Aorta (tissue), 5 donors: ENCODE data around the gene KCNN4. TPM values are rescaled to one million over a fixed set of nuclear protein-coding genes. Genes with fewer than 3 reads are reported as not detected.
"Not testable (repeated sequence)": the region's sequence is repeated elsewhere in the genome, so short reads cannot be mapped to it uniquely, and the experiment has no call there.

Experiments
- ATAC-seq: fragments of 200-7000 bp; cut with Tn5 transposase; one replicate; pipeline ENCODE4 v1.9.1; 2022; ENCODE audit warnings: moderate library complexity; ENCODE audit not compliant: low FRiP score
- DNase-seq, 2 donors: peaks; one replicate each; pipeline ENCODE4 v3.0.0-alpha.2; 2020
- H3K27ac ChIP-seq, 2 donors: one replicate each; pipeline ENCODE4 v1.5.1; 2013; ENCODE audit warnings: low read length in 2 of 2, mild to moderate bottlenecking in 2 of 2, moderate library complexity in 2 of 2, control low read depth in 1 of 2, inconsistent platforms in 1 of 2, low read depth in 1 of 2
- H3K27me3 ChIP-seq, 2 donors: one replicate each; pipeline ENCODE4 v1.6.1; 2013; ENCODE audit warnings: control low read depth in 1 of 2, low read length in 1 of 2, mild to moderate bottlenecking in 1 of 2, moderate library complexity in 1 of 2; ENCODE audit not compliant: insufficient read depth in 2 of 2, control insufficient read depth in 1 of 2
- H3K36me3 ChIP-seq, 2 donors: one replicate each; pipeline ENCODE4 v1.6.1; 2013; ENCODE audit warnings: control low read depth in 1 of 2, low read length in 1 of 2, mild to moderate bottlenecking in 1 of 2; ENCODE audit not compliant: insufficient read depth in 2 of 2, control insufficient read depth in 1 of 2
- H3K4me1 ChIP-seq, 2 donors: one replicate each; pipeline ENCODE4 v1.6.1; 2013; ENCODE audit warnings: low read length in 2 of 2, control low read depth in 1 of 2, mild to moderate bottlenecking in 1 of 2, moderate library complexity in 1 of 2; ENCODE audit not compliant: insufficient read depth in 2 of 2, control insufficient read depth in 1 of 2
- H3K4me3 ChIP-seq, 2 donors: one replicate each; pipeline ENCODE4 v1.5.1; 2013; ENCODE audit warnings: low read length in 2 of 2, control low read depth in 1 of 2, mild to moderate bottlenecking in 1 of 2
- H3K9me3 ChIP-seq: one replicate; pipeline ENCODE4 v1.6.1; 2013; ENCODE audit warnings: mild to moderate bottlenecking, low read length; ENCODE audit not compliant: control insufficient read depth
- WGBS, 2 donors: extraction: QIAGEN DNeasy Blood & Tissue Kit; methylation state at CpG; one replicate each; pipeline ENCODE4 v1.1.7; 2013; 5-methylcytosine and 5-hydroxymethylcytosine counted together
- intact Hi-C, 2 donors: fragments of 100-400 bp; cut with DNase I; formaldehyde crosslinking; loops; one replicate each; pipeline versions ENCODE4 v1.14.2 to v1.15.0; 2022
- polyA plus RNA-seq, 2 donors: library from polyadenylated mRNA; stranded (reverse); fragments of 200-250 nt; gene quantifications; one replicate each; pipeline ENCODE4 v1.2.3, GENCODE V29; 2013
- total RNA-seq, 2 donors: library from RNA; stranded (reverse); fragmentation: NEBNext Ultra II Directional; extraction: Animal tissue kit (Norgen Biotek cat#: 25700); gene quantifications; one replicate each; pipeline ENCODE4 v1.2.1, GENCODE V29; 2021
- donor health status: healthy with polysubstance abuse.
- donor health status: Bipolar disorder and iron deficiency.
- donor health status: DM: no; HTN: no; CAD: no.
- donor health status: DM: no; HTN: no; CAD: no.
- donor health status: DM: yes; HTN: yes; CAD: no.

The KCNN4 gene
- total and polyA plus RNA-seq, 4 donors = 1.5 to 8.6 (median 4.2) TPM

DNA sequence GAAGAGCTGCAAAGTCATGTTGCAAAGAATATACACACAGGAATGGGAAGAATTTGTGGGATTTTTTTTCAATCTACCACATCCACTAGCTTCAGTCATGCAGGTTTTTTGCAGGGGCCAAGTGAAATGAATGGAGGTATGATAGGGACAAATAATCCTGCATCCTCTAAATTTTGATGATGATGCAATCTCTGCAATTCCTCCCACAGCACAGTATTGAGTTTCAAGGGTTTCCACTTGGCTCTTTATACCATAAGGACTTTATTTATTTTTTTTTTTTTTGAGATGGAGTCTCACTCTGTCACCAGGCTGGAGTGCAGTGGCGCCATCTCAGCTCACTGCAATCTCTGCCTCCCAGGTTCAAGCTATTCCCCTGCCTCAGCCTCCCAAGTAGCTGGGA is 36.7 kb upstream of the KCNN4 start:
- H3K9me3 ChIP-seq, H3K27me3 ChIP-seq, H3K36me3 ChIP-seq, H3K4me1 ChIP-seq, DNase-seq, intact Hi-C loops, H3K27ac ChIP-seq, ATAC-seq, H3K4me3 ChIP-seq: not testable (repeated sequence)
- 55 to 87% methylated on average over 1 of the region's 1 CpG for WGBS, 2 donors

DNA sequence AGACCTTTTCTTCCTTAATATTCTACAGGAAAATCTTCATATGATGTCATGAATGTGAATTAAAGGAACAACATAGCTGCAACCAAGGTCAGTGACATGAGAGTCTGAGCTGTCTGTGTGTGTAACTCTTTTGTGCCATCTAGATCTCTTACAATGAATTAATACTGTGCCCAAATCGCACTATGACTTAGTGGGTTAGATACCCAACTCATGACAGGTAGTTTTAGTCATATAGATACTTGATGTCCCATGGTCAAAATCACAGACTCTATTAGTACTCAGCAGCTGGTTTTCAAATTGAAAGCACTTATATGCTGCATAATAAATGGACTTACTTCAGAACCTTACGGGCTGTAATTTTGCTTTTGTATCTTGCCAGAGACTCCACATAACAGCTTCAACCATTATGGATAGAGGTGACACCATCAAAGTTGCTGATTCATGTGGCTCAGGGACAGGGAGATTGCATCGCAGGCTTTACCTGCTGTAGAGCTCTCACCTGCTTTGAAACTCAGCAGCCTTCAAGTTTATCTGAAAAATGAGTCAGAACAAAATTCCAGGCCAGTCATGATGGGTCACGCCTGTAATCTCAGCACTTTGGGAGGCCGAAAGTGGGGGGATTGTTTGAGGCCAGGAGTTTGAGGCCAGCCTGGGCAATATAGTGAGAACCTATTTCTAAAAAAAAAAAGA is 34.0 kb upstream of the KCNN4 start:
- Histone ChIP-seq H3K9me3 (peaks cover 1% of the 10 kb centered on the region), H3K4me1 (no peaks in the 10 kb centered on the region), H3K27ac (no peak overlapping the region), H3K36me3 (no peaks in the 10 kb centered on the region), H3K4me3 (no peak overlapping the region), H3K27me3 (no peaks in the 10 kb centered on the region)
- ATAC-seq = no peak
- DNase-seq = no peak
- WGBS, 2 donors = 76 to 81% methylated on average over 5 of the region's 5 CpGs
- intact Hi-C loops = no loop called here

DNA sequence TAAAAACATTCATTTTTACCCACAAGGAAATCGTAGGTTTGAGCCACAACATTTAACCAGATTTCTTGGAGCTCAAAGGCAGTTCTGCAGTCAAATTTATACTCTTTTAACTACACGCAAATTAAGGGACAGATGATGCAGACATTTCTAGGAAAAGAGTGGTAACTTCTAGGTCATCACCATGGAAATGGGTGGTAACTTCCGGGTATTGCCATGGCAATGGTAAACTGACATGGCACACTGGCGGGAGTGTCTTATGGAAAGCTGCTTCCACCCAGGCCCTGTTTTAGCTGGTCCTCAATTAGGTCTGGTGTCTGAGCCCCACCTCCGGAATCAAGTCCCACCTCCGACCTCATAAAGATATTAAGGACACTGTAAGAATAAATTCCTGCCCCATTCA is 31.9 kb upstream of the KCNN4 start:
- Histone ChIP-seq H3K4me3 (no peak overlapping the region), H3K4me1 (no peaks in the 10 kb centered on the region), H3K9me3 (no peaks in the 10 kb centered on the region), H3K36me3 (no peaks in the 10 kb centered on the region), H3K27ac (no peak overlapping the region), H3K27me3 (no peaks in the 10 kb centered on the region)
- WGBS, 2 donors = 72% methylated on average over 6 of the region's 6 CpGs
- DNase-seq (no peak), ATAC-seq (no peak)
- intact Hi-C loops = no loop called here

DNA sequence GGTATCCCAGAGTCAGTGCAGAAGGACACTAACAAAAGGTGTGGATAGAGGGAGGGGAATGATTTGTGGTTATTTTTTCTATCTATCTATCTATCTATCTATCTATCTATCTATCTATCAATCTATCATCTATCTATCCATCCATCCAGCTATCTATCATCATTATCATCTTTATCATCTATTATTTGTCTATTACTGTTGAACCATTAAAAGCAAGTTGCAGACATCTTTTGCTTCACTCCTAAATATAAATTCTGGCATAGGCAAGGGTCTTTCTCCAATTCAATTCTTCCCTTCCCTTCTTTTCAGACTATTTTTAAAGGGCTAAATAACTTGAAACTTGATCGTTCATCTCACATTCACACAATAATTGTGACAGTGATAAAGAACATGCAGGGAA is 31.5 kb upstream of the KCNN4 start:
- Histone ChIP-seq H3K4me3 (no peak overlapping the region), H3K27me3 (no peaks in the 10 kb centered on the region), H3K36me3 (no peaks in the 10 kb centered on the region), H3K4me1 (no peaks in the 10 kb centered on the region), H3K9me3 (no peaks in the 10 kb centered on the region), H3K27ac (no peak overlapping the region)
- intact Hi-C loops = no loop called here
- DNase-seq (no peak), ATAC-seq (no peak)
- 59 to 67% methylated on average over 1 of the region's 1 CpG for WGBS, 2 donors

DNA sequence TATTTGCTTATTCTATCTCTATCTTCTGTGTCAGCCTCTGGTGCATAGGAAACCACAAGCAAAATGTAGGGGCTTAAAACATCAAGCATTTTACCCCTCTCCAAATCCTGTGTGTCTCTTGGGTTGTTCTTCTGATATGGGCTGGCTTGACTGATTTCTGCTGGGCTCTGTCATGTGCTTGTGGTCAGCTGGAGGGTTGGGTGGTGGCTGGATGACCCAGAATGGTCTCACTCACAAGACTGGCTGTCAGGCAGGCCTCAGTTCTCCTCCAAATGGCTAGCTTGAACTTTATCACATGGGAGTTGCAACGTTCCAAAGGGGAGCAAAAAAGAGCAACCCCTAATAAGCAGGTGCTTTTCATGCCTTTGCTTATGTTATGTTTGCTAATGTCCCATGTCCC is 31.1 kb upstream of the KCNN4 start:
- 26 to 30% methylated on average over 1 of the region's 1 CpG for WGBS, 2 donors
- Histone ChIP-seq H3K27me3 (no peaks in the 10 kb centered on the region), H3K36me3 (no peaks in the 10 kb centered on the region), H3K4me1 (no peaks in the 10 kb centered on the region), H3K9me3 (no peaks in the 10 kb centered on the region), H3K4me3 (no peak overlapping the region), H3K27ac (no peak overlapping the region)
- intact Hi-C loops = no loop called here
- DNase-seq = no peak
- no peak for ATAC-seq

DNA sequence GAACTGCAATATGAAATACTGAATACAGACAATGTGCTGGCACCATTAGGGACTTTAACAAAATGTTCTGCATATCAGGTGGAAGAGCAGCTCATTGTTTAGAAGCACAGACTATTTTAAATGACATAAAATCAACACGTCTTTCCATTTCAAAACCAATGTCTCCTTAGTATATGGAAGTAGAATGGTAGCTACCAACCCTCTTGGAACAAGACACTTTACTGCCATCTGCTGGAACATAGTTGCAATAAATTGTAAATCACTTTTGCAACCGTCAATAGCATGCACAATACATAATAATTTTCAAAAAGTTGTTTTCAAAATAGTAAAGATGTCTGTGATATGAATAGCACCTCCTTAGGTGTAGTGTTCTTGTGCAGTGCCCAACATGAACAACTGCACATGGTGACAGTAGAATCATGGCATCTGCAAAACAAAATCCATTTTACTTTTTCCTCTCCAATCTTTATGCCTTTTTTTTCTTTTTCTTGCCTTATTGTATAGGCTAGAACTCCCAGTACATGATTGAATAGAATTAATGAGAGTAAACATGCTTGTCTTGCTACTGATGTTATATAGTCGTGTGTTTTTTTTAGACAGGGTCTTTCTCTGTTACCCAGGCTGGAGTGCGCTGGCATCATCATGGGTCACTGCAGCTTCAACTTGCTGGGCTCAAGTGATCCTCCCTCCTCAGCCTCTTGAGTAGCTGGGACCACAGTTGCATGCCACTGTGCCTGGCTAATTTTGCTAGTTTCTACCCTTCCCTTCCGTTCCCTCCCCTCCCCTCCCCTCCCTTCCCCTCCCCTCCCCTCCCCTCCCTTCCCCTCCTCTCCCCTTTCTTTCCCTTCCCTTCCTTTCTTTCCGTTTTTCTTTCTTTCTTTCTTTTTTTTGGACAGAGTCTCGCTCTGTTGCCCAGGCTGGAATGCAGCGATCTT is 29.3 kb upstream of the KCNN4 start:
- Histone ChIP-seq H3K4me1 (no peaks in the 10 kb centered on the region), H3K4me3 (no peak overlapping the region), H3K27ac (no peak overlapping the region), H3K27me3 (no peaks in the 10 kb centered on the region), H3K36me3 (no peaks in the 10 kb centered on the region), H3K9me3 (no peaks in the 10 kb centered on the region)
- no peak for ATAC-seq
- WGBS, 2 donors = 31 to 51% methylated on average over 7 to 8 of the region's 8 CpGs
- intact Hi-C loops = no loop called here
- no peak for DNase-seq

DNA sequence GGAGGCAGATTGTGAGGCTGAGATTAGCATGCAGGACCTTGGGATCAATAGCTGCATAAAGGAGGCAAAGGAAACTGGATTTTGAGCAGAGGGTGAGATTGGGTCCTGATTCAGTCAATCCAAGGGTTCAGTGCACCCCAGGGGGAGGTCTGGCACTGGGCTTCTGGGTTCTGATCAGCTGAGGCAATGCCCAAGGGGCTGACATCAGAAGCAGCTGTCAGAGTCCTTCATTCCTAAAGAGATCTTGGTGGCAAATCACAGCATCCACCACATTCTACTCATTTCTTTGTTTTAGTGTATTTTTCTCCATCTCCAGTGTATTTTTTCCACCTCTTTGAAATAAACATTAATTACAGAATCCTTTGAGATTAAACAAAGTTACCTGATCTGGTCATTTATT is 26.9 kb upstream of the KCNN4 start:
- no peak for DNase-seq
- H3K4me3 ChIP-seq = no peak overlapping the region
- H3K27me3 ChIP-seq = no peaks in the 10 kb centered on the region
- no peak for ATAC-seq
- H3K27ac ChIP-seq = no peak overlapping the region
- intact Hi-C loops = no loop called here
- H3K36me3 ChIP-seq = no peaks in the 10 kb centered on the region
- H3K4me1 ChIP-seq = no peaks in the 10 kb centered on the region
- H3K9me3 ChIP-seq = no peaks in the 10 kb centered on the region

DNA sequence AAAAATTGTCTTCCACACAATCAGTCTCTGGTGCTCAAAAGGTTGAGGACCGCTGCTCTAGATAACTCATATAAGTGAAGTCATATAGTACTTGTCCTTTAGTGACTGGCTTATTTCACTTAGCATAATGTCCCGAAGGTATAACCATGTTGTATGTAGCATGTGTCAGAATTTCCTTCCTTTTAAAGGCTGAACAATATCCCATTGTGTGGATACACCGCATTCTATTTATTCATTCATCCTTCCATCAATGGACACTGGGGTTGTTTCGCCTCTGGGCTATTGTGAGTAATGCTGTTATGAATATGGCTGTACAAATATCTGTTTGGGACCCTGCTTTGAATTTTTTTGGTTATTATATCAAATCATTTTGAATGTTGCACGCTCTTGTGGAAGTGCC is 26.1 kb upstream of the KCNN4 start:
- Histone ChIP-seq H3K9me3 (no peaks in the 10 kb centered on the region), H3K27ac (no peak overlapping the region), H3K36me3 (no peaks in the 10 kb centered on the region), H3K27me3 (no peaks in the 10 kb centered on the region), H3K4me1 (no peaks in the 10 kb centered on the region), H3K4me3 (no peak overlapping the region)
- WGBS, 2 donors = 69 to 82% methylated on average over 5 of the region's 5 CpGs
- intact Hi-C loops = no loop called here
- DNase-seq = no peak
- no peak for ATAC-seq

DNA sequence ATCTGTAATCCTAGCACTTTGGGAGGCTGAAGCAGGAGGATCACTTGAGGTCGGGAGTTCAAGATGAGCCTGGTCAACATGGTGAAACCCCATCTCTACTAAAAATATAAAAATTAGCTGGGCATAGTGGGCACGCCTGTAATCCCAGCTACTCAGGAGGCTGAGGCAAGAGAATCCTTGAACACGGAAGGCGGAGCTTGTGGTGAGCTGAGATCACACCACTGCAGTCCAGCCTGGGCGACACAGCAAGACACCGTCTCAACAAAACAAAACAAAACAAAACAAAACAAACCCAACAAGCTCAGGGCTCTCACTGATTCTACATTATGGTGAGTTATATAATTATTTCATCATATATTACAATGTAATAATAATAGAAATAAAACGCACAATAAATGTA is 25.6 kb upstream of the KCNN4 start:
- H3K9me3 ChIP-seq, H3K4me1 ChIP-seq, H3K27me3 ChIP-seq, ATAC-seq, H3K27ac ChIP-seq, DNase-seq, H3K4me3 ChIP-seq, H3K36me3 ChIP-seq, intact Hi-C loops: not testable (repeated sequence)
- 87 to 88% methylated on average over 7 of the region's 7 CpGs for WGBS, 2 donors
